HG03521 (cell line): Measurements from ENCODE around the gene EHD4.

Experiments used
- ATAC-seq: cut with Tn5 transposase; IDR thresholded peaks from one replicate; pipeline ENCODE4 v1.9.1; 2021; ENCODE audit warnings: mild to moderate bottlenecking, moderate library complexity; ENCODE audit not compliant: unreplicated experiment

The EHD4 gene

DNA sequence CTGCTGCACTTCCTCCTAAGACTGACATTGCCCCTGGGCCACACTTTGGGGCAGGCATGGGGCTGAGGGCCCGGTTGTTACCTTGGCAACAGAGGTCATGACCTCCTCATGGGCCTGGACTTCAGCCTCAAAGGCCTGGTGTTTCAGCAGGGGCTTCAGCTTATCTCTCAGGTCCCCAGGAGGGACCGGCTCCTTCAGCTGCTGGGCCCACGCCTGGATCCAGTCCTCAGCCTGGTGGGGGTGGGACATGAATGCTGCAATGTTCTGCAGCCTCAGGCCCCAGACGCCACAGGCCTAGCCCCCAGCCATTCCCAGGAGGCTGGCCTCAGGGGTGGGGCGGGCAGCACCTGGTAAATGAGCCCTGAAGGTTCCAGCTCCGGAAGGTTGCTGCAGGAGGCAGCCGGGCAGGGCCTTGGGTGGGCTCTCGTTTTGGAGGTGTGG lies 106.1 kb downstream of the EHD4 start:
- no peak for ATAC-seq

DNA sequence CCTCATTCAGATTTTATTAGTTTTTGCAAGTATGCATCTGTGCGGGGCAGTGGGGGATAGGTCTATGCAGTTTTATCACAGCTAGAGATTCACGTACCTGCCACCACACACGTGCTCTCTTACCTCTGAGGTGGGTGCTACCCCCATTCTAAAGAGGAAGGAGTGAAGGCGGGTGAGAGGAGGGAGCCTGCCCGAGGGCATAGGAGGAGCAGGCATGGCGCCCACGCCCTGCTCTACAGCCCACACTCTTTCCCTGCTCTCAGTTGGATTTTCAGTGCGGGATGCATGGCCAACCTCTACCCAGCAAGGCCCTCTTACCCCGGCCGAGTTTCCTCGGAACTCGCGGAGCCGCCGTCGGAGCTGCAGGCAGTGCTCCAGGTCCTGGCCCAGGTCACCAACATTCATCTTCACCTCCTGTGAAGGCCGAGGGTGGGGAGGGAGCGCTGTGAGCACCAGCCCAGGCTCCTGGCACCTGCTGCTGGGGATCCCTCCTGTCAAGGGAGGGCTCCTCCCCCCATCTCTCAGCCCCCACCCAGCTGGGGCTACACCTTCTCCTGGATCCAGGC lies 106.8 kb downstream of the EHD4 start:
- ATAC-seq = no peak

DNA sequence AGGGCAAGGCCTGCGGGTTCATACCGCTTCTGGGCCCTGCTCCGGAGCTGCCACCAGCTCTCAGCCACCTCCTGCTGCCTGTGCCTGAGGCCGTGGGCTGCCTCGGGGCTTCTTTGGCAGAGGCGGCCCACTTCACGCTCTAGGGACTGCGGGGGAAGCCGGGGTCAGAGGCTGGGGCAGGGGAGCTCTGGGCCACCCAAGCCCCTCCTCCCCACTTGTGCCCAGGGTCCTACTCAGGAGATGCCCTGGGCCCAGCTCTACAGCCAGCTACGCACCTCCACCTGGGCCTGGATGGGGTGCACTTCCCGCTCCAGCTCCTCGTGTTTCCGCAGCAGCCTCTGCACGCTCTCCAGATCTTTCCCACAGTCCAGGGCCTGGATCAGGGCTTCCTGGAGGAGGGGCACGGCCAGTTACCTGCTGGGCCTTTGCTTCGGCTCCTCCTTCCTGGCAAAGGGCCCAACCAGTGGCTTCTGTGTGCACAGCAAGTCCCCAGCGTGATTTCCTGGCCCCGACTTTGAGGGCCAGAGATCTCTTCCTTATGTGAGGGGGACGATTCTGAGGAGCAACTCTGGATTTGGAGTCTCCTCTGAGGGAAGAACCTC lies 109.7 kb downstream of the EHD4 start:
- ATAC-seq = no peak

DNA sequence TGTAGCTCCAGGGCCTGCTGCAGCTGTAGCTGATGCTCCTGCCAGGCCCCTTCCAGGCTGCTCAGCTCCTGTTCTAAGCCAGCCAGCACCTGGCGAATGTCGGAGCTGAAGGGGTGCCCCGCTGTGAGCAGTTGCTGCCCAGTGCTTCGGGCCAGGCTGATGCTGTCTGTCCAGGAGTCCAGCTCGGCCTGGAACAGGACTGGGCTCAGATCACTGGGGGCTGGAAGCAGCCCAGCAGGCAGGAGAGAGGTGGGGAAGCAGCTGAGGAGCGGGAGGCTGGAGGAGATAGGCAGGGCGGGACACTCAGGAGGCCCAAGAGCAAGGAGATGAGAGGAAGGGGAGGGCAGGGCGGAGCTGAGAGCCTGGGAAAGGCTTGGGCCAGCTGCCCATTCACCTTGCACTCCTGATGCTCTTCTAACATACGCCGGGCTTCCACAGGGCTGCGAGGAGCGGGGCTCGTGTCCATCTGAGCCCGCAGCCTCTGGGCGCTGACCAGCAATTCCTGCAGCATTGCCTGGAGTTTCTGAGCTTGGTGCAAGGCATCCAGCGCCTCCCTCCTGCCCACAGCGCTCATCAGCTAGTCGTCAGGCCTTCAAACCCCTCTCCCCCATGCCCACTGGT lies 110.5 kb downstream of the EHD4 start:
- ATAC-seq = no peak

DNA sequence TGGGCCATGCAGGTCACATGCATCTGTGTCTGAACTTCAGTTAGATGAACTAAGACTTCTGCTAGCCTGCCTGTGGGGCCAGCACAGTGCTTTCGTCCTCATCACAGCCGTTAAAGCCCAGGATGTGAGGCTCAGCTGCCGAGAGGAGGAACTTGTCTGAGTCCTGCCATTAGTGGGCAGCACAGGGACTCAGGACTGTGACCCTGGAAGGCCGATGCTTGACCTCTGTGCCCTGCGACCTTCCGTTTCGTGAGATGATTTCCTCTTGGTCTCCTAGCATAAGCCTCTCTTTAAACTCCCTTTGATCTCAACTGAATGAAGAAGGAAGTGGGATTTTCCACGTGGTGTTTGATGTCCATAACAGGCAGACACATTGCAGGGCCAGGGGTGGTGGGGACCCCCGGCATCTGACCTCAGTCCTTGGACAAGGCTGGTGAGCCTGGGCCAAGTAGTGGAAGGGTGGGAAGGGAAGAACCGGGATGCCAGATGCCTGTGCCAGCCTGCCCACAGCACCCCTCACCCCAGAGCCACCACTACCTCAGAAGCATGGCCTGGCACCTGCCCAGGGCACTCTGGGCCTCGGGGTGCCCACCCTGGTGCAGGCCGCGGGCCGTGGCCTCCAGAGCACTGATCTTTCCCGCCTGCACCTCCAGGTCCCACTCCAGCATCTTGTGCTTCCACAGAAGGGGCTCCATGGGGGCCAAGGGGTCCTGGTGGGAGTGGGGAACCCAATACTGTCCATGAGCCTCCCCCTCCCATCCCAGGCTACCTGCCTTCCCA lies 112.1 kb downstream of the EHD4 start:
- ATAC-seq = no peak

DNA sequence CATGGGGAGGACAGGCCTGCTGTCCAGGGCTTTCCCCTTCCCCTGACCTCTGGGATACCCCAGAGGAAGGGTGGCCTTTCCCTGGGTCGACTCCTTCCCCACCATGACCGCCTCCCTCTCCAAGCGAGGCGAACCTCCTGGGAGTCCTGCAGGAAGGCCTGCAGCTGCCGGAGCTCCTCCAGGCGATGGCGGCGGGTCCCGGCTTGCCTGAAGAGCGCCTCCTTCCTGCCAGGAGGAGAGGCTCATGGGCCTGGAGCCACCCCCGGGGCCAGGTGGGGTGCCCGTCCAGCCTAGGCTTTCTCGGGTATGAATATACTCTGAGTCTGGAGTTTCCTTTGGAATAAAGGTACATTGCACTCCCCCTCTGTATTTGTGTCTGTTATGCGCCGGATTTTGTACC lies 113.6 kb downstream of the EHD4 start:
- no peak for ATAC-seq

DNA sequence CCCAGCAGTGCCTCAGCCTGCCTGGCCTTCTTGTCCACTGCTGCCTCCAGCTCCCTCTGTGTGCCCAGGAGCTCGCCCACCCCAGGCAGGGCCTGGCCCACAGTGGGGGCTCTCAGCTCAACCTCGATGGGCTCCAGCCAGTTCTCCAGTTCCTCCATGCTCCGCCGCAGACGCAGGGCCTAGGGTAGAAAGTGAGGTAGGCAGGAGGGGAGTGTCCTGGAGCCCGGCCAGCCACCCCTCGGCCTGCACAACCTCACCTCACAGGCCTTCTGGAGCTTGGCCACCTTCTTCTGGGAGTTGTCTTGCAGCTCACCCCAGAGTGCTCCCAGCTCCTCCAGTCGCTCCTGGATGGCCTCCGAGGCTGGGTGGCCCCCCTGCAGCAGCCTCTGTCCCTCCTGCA lies 115.0 kb downstream of the EHD4 start:
- no peak for ATAC-seq

DNA sequence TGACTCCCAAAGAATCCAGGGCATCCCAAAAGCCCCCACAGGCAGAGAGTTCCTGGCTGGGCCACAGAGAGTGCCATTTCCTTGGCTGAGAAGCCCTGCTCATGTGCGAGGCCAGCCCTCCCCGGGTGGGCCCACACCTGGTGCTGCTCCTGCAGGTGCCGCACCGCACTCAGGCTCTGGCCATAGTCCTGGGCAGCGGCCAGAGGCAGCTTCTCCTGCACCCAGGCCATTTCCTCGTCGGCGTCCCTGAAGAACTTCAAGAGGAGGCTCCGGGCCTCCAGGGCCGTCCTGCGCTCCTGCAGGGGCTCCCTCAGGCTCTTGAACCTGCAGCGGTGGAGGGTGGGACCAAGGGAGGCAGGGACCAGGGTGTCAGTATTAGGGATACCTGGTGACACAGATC lies 115.6 kb downstream of the EHD4 start:
- no peak for ATAC-seq

DNA sequence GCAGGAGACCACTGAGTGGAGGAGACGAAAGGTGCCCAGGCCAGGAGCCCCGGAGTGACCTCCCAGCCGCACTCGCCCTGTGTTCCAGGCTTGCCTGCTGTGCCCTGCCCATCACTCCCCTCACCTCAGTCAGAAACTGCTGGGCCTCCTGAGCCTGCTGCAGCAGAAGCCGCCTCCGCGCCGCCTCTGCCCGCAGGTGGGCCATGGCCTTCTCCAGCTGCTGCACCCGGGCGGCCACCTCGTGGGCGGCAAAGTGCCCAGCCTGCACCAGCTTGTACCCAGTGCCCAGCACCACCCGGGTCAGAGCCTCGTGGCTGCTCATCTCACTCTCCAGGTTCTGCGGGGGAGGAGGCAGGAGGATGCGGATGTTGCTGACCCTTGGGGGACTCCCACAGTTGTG lies 116.1 kb downstream of the EHD4 start:
- ATAC-seq = no peak

DNA sequence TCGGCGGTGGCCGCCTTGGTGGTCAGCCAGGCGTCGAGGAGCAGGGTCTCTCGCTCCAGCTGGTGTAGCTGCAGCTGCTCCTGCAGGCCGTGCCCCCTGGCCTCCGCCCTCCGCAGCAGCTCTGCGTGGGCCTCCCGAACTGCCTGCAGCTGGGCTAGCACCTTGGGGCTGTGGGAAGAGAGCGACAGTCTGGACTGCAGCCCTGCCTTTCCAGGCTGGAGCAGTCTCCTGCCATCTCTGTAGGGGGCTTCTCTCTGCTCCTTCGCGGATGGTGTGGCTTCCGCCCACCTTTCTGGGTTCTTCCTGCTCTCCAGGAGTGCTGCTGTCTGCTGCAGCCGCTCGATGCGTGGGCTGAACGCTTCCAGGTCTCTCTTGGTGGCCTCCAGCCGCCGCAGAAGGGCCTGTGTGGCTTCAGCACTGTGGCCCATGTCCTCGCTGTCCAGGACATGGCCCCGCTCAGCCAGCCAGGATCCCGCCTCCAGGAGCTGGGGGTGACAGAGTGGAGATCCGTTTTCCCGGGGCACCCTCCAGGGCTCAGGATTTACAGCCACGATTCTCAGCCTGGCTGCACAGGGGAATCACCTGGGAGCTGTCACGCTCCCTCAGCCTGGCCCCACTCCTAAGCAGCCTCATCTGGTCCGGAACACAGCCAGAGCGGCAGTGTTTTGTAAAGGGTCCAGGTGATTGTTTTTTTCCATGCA lies 116.9 kb downstream of the EHD4 start:
- no peak for ATAC-seq

DNA sequence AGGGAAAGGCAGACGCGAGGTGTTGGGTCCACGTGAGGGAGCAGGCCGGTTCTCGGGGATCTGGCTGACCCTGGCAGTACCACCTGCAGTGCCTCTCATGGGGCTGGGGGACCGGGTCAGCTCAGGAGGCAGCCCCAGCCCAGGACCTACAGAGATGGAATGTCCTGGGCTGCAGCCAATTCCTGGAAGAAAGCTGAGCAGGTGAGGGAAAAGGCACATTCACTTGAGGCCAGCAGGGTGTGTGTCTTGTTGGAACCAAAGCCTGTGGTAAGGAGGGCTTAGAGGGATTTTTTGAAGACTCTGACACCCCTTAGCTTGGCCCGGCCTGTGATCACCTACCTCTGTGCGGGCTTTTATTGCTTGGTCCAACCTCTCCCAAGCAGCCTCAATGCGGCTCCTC lies 117.9 kb downstream of the EHD4 start:
- no peak for ATAC-seq

DNA sequence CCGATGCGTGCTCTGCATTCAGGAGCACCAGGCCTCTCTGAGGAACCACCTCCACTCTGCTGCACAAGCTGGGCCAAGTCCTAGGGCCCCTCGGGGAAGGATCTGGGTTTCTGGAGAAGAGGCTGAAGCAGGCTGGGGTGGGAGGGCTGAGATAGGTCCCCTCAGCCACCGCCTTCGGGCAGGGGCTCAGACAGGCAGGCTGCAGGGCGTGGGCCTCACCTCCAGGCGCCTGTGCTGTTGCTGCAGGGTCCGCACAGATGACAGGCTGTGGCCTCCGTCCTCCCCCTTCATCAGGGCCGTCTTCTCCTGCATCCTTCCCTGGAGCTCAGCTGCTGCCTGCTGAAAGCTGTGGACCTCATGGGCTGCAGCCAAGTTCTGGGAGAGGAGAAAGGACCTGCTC lies 118.5 kb downstream of the EHD4 start:
- ATAC-seq = no peak

DNA sequence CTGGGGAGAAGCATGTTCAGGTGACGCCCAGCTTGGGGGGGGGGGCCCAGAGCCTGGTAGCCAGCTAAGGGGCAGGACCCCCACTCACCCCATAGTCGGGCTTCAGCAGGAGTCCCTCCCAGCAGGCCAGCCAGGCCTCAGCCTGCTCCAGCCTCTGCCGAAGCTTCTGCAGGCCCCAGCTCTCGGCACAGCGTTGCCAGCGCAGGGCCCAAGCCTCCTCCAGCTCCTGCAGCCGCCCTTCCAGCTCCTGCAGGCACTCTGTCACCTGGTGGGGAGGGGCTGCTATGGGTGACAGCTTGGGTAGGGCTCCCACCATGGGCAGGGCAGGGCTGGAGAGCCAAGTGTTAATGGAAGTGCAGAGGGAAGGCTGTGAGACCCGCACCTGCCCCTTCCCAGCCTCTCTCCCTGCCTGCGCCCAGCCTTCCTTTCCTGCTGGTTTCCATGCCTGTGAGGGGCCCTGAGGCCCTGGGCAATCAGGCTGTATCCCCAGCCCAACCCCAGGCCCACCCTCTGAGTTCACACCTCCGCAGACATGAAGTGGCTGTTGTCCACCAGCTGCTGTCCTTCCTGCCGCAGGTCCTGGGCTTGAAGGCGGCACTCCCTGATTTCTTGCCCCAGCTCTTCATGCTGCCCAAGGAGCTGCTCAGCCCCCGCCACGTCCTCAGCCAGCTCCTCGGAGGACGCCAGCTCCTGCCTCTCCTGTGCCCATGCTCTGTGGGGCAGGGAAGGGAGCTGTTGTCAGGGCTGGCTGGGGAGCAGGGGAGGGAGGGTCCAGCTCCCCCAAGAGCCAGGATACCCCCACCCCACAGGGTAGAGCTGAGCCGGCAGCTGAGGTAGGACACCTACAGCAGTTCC lies 119.4 kb downstream of the EHD4 start:
- no peak for ATAC-seq

DNA sequence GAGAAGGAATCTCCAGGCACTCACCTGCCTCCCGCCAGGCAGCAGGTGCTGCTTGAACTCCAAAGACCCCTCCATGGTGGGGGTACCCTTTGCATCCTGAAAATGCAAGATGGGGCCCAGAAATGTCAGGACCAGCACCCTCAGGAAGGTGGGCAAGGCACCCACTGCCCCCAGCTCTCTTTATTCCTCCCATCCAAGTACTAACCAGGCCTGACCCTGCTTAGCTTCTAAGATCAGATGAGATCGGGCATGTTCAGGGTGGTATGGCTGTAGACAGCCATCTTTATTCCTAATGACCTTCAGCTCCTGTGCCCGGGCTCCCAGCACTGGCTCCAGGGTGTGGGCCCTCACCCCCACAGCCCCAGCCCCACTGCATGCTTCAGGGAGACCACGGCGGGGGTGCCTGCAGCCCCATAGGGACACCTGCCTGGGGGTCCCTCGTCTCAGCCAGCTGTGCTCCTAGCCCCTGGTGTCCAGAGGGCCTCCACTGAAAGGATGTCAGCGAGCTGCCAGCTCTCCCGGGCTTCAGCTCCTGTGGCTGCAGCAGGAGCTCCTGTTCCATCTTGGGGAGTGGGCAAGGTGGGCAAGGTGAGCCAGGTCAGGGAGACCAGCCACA lies 120.5 kb downstream of the EHD4 start:
- no peak for ATAC-seq

DNA sequence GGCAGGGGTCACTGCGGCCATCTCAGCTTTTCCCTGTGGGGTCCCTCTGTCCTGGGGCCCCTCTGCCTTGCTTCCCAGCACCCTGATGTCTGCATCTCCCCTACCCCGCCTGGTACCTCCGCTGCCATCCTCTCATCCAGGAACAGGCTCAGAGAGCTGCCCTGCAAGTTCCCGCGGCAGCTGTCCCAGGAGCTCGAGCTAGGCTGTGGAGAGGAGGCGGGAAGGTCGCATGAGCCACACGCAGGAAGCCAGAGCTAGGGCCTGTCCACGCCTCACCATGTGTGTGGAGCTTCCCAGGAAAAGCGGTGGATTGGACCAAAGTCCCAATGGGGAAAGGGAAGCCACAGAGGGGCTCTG lies 121.2 kb downstream of the EHD4 start:
- ATAC-seq = no peak

DNA sequence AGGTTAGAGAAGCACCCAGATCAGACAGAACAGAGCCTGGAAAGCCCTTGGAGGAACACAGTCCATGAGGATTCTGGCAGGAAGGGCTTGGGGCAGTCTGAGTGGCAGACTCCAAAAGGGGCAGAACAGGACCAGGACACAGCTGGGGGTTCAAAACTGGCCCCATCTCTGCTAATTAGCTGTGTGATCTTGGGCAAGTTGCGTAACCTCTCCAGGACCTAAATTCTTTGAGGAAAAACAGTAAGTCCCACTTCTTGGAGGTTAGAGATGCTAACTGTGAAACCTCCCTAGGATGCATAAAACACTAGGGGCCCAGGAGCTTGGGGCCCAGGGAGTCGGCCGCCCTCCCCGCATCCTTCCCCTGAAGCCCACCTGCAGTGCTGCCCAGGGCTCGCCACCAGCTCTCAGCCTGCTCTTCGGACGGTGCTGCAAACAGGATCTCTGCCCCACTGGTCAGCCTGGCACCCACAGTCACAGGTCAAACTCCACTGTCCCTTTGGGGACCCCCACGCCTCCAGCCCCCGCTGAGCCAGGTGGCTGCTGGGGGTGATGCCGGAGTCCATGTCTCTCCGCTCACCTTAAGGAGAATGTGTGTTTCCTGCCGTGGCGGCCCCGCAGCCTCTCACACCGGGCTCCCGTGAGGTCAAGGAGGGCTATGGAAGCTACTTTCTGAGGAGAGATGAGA lies 121.7 kb downstream of the EHD4 start:
- ATAC-seq = no peak

DNA sequence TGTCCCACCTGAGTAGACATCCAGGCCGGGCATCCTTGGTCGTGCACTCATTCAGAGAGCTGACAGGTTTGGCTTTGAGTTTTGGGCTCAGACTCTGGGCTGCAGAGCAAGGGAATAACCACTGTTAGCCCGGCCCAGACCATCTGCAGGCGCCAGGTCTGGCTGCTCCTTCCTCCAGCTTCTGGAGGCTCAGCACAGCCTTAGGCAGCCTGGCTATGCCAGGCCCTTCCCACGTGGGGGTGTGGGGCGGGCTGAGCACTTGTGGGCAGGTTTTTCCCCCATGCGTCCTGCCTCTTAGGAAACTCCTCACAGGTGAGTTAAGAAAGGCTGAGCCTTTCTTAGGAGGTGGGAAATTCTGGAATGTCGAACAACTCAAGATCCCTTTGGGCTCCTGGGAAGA lies 122.5 kb downstream of the EHD4 start:
- ATAC-seq = no peak

DNA sequence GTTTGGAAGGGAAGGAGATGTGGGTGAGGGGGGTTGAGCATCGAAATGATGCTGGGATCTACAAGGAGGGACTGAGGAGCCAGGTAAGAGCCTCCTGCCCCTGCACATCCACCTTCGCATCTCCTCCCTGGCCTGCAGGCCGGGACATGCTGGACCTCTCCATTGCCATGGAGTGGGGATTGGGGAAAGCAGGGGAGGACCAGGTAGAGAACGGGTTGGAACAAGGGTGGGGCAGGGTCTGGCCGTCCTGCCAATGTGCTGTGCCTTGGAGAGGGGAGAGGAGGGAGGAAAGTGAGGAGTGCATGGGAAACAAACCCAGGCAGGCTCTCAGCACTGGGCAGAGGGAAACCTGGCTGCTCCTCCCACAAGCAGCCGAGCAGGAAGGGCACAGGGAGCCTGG lies 123.2 kb downstream of the EHD4 start:
- ATAC-seq = no peak

DNA sequence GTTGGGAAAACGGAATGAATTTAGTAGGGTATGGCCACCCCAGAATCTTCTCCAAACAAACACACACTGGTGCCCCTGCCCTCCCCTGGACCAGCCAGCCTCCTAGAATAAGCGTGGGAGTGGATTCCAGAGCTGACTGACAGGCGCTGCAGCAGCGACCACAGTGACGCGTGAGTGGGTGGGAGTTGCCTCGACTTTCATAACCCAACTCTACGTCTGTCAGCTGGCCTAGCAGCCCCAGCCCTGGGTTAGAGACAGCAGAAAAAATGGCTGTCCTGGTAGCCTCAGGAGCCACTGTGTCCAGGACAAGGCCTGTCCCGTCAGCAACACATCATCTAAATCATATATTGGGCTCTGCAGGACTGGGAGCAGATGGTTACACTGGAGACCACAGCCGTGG lies 123.7 kb downstream of the EHD4 start:
- ATAC-seq = no peak

DNA sequence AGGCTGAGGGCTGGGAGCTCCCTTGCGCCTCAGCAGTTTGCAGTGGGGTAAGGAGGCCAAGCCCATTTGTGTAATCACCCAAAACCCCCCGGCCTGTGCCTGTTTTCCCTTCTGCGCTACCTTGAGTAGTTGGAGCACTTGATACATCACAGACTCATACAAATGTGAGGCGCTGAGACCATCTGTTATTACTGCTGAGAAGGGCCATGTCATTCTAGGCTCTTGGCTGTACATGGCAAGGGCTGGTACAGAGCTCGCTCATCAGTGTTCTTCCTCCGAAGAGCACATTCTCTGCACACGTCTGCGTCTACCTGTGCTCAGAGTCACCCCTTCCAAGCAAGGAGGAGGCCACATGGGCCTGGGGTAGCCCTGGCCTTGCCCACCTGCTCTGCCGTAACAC lies 124.4 kb downstream of the EHD4 start:
- ATAC-seq = no peak
